H1 (cell line): ENCODE results near the gene NSD2. TPM values are rescaled to one million over a fixed set of nuclear protein-coding genes. Genes with fewer than 3 reads are reported as not detected.

ENCODE experiments used
- BACH1 ChIP-seq: IDR thresholded peaks from 2 replicates; pipeline ENCODE4 v1.6.1; 2012; ENCODE audit warnings: low read length, improper control_type of control experiment
- PHF8 ChIP-seq: fragments of 200-600 bp; sonication (generic); conservative IDR thresholded peaks from 2 replicates; pipeline ENCODE4 v1.7.1; 2012; ENCODE audit warnings: low read depth, mild to moderate bottlenecking, inconsistent platforms, low read length, moderate library complexity
- SIX5 ChIP-seq: IDR thresholded peaks from 2 replicates; pipeline ENCODE4 v1.6.1; 2011; ENCODE audit warnings: mild to moderate bottlenecking, low read depth, low read length
- polyA plus RNA-seq, 7 experiments: library from polyadenylated mRNA; depleted of rRNA in 3 of 7; stranded (reverse) in 5 of 7; unstranded in 2 of 7; fragments of >200 nt in 5 of 7; fragments of 200-250 nt in 2 of 7; gene quantifications; 1 replicate in 5 of 7; 2 replicates in 1 of 7; 4 replicates in 1 of 7; pipeline versions ENCODE4 v1.2.1 to v1.2.3, GENCODE V29; 2011 to 2013; ENCODE audit warnings: missing spikeins in 2 of 7, mixed read lengths in 2 of 7
- total RNA-seq: library from RNA; stranded (reverse); fragmentation: NEBNext Ultra II Directional; extraction: Animal tissue kit (Norgen Biotek cat#: 25700); gene quantifications from 2 replicates; pipeline ENCODE4 v1.2.1, GENCODE V29; 2021

NSD2 gene
- total and polyA plus RNA-seq, 2 of the 8 experiments (the other 6 are each of a cell fraction or from before 2014, with no cell fraction given) = 26.7 to 129 TPM

DNA sequence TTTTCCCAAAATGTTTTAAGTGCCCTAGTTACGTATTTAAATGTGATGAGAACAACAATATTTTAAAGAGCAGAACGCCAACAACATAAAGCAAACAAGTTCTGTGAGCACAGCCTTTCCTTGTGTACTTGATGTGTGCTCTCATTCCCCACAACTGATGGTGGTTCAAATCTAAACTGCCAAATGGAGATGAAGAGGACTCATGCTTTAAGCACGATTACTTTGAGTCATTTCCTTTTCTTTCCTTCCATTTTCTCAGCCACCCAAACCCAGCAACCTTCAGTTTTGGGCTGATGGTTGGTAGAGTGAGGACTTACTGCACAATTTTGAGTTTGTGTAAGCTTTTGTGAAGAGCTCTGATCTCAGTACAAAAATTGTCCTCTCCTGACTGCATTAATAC, 1.7 kb downstream of the NSD2 start (continued):
- no peak for TF ChIP-seq PHF8
- no peak for TF ChIP-seq BACH1
- TF ChIP-seq SIX5 = no peak
